ENCODE data around the gene ZNF665. TPM values are rescaled to one million over a fixed set of nuclear protein-coding genes. Genes with fewer than 3 reads are reported as not detected.

Gene ZNF665
- total RNA-seq, 1 experiment from 2014 or later, result not detected

Other genes starting within 250 kb of the ZNF665 start
- 0.63 and 3.3 TPM in 2 replicates for gene ZNF816, start 230.5 kb downstream of the ZNF665 start, total RNA-seq (2014; rRNA removed; shearing (Covaris generic); ENCODE audit: low replicate concordance)
- gene ERVV-1, start 179.4 kb downstream of the ZNF665 start, total RNA-seq (2014; rRNA removed; shearing (Covaris generic); ENCODE audit: low replicate concordance), result not detected in 2 replicates
- not detected in 2 replicates for gene ERVV-2, start 148.6 kb downstream of the ZNF665 start, total RNA-seq (2014; rRNA removed; shearing (Covaris generic); ENCODE audit: low replicate concordance)
- 6.4 and 9.8 TPM in 2 replicates for gene ZNF160, start 89.9 kb downstream of the ZNF665 start, total RNA-seq (2014; rRNA removed; shearing (Covaris generic); ENCODE audit: low replicate concordance)
- gene ZNF415, start 60.4 kb downstream of the ZNF665 start, total RNA-seq (2014; rRNA removed; shearing (Covaris generic); ENCODE audit: low replicate concordance), result not detected in 2 replicates
- gene ZNF347, start 34.3 kb downstream of the ZNF665 start, total RNA-seq (2014; rRNA removed; shearing (Covaris generic); ENCODE audit: low replicate concordance), result 0.69 and 1.5 TPM in 2 replicates
- gene ZNF677, start 61.5 kb upstream of the ZNF665 start, total RNA-seq (2014; rRNA removed; shearing (Covaris generic); ENCODE audit: low replicate concordance), result 0.59 and 4.7 TPM in 2 replicates
- not detected in 2 replicates for gene VN1R2, start 64.9 kb upstream of the ZNF665 start, total RNA-seq (2014; rRNA removed; shearing (Covaris generic); ENCODE audit: low replicate concordance)
- gene VN1R4, start 74.4 kb upstream of the ZNF665 start, total RNA-seq (2014; rRNA removed; shearing (Covaris generic); ENCODE audit: low replicate concordance), result not detected in 2 replicates
- gene ZNF845, start 140.4 kb upstream of the ZNF665 start, total RNA-seq (2014; rRNA removed; shearing (Covaris generic); ENCODE audit: low replicate concordance), result 2.6 and 11.8 TPM in 2 replicates
- 1.1 and 2.7 TPM in 2 replicates for gene ZNF525, start 172.3 kb upstream of the ZNF665 start, total RNA-seq (2014; rRNA removed; shearing (Covaris generic); ENCODE audit: low replicate concordance)
- 6.9 and 11.8 TPM in 2 replicates for gene ZNF765, start 201.8 kb upstream of the ZNF665 start, total RNA-seq (2014; rRNA removed; shearing (Covaris generic); ENCODE audit: low replicate concordance)
- 9.7 and 14.4 TPM in 2 replicates for gene ZNF761, start 238.6 kb upstream of the ZNF665 start, total RNA-seq (2014; rRNA removed; shearing (Covaris generic); ENCODE audit: low replicate concordance)

All from MG63 (cell line).